ENCODE data around the gene IVD.

The IVD gene

DNA sequence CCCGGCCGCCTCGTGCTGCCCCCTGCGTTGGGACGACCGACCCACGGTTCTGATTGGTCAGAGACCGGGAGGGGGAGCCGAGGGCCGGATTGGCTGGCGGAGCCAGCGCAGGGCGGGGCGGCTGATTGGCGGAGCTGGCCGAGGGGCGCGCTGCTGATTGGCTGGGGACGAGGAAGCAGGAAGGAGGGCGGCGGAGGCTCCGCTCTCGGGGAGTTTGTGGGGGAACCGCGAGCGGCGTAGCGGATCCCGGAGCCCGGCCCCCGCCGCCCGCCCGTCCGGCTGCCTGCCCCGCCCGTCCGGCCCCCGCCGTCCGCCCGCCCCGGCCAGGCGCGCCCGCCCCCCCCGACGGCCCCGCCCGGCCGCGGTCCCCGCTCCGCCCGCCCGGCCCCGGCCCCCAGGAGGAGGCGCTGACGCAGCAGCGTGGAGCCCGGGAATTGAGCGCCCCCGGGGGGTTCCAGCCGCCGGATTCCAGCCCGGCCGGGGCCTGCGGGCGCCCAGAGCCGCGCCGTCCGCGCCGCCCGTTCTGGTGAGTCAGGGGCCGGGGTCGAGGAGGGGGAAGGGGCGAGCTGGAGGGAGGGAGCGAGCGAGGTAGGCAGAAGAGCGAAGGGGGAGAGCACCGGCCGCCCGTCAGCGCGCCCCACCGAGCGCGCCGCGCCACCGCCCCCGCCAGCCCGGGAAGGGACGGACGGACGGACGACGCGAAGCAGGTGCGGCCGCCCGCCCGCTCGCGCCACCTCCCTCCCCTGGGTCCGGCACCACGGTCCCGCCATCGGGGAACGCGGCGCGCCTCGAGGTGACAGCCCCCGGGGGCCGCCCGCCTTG lies 35.4 kb downstream of the IVD start, which contains the start of gene BAHD1:
Gene BAHD1 (plus strand): TSS at position 211 of the 822 bp plus-strand sequence. CDS start 17,512 bp downstream, outside the sequence.
- DNase-seq (ENCODE audit: low spot score): peak; percentile 100
- TF ChIP-seq, protein P1, sequence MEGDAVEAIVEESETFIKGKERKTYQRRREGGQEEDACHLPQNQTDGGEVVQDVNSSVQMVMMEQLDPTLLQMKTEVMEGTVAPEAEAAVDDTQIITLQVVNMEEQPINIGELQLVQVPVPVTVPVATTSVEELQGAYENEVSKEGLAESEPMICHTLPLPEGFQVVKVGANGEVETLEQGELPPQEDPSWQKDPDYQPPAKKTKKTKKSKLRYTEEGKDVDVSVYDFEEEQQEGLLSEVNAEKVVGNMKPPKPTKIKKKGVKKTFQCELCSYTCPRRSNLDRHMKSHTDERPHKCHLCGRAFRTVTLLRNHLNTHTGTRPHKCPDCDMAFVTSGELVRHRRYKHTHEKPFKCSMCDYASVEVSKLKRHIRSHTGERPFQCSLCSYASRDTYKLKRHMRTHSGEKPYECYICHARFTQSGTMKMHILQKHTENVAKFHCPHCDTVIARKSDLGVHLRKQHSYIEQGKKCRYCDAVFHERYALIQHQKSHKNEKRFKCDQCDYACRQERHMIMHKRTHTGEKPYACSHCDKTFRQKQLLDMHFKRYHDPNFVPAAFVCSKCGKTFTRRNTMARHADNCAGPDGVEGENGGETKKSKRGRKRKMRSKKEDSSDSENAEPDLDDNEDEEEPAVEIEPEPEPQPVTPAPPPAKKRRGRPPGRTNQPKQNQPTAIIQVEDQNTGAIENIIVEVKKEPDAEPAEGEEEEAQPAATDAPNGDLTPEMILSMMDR (IDR thresholded peaks at IDR 0.05; ENCODE audit: borderline replicate concordance, control extremely low read depth, extremely low read depth, insufficient read depth, missing control alignments): no peak
- in situ Hi-C loops (cut with MboI; ENCODE audit: low sequenced_read_pairs, unreplicated experiment): no loop called here

DNA sequence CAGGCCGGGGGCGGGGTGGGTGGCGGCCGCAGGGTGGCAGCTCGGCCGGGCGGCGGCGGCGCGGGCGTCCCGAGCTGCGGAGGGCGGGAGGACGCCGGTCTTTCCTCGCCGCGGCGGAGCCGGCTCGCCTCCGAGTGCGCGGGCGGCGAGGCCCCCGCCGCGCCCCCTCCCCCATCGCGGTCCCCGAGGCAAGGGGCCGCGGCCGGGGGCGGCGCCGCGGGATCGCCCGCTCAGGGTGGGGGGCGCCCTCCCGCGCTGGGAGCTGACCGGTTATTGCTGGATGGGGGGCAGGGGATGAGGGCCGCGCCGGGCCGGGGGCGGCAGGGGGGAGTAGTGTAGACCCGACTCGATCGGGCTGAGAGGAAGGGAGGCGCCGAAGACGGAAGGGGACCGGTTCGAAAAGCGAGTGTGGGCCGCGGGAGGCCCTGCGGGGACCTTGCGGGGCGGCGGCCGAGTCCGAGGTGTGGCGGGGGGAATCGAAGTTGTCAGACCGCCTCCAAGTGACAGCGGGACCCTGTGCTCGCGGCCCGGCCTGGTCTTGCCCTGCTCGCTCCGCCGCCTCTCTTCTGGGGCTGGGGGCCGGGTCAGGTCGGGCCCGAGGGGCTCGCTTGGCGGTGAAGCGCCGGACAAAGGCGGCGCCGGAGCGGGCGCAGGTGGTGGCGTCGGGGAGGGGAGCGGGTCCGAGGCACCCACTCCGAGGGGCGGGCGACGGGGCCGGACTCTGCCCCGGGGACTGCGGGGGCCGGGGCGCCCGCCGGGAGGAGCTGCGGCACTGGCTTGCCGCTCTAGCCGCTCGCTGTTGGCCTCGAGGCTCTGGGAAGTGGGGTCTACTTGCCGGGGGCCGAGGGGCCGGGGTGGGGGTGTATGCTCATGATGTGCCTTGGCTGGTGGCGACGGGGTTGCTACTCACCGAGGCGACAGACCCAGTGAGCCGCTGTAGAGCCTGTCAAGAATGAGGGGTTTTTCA lies 36.3 kb downstream of the IVD start:
- TF ChIP-seq, protein P1 (IDR thresholded peaks at IDR 0.05; ENCODE audit: borderline replicate concordance, control extremely low read depth, extremely low read depth, insufficient read depth, missing control alignments): peak; percentile 43
- DNase-seq (ENCODE audit: low spot score): peak; percentile 68
- in situ Hi-C loops (cut with MboI; ENCODE audit: low sequenced_read_pairs, unreplicated experiment): no loop called here

DNA sequence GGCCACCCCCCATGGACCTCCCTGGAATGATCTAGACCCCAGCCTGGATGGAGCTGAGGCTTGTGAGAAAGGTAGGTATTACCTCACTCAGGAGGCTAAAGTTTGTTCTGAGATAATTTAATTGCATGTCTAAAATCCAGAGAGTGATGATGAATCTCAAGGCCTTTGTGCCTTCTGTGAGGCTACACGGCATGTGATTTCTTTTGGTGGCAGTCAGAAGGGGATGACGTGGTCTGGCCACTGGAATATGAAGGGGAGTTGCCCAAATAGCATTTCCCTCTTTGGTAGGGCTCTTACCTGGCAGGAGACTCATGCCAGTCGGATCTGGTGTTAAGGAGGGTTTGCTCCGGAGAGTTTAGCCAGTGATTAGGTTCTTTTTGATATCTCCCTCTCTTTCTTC lies 37.7 kb downstream of the IVD start:
- in situ Hi-C loops (cut with MboI; ENCODE audit: low sequenced_read_pairs, unreplicated experiment): no loop called here

DNA sequence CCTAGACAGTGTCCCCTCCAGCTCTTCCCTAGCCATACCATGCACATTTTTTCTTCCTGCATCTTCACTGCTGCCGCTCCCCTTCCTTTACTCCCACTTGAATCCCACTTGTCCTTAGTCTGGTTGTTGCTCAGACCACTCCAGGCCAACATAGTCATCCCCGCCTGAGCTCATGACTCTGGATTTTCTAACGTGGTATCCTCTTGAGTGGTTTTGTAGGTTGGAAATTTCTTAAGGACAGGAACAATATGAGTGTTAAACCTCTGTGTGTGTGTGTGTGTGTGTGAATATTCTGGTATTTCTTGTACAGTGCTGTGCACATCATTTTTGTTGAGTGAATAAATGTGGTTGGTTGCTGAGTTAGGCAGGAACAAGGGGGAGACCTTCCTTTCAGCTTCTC lies 38.3 kb downstream of the IVD start:
- TF ChIP-seq, protein P1 (IDR thresholded peaks at IDR 0.05; ENCODE audit: borderline replicate concordance, control extremely low read depth, extremely low read depth, insufficient read depth, missing control alignments): no peak
- DNase-seq (ENCODE audit: low spot score): no peak
- in situ Hi-C loops (cut with MboI; ENCODE audit: low sequenced_read_pairs, unreplicated experiment): no loop called here

More for the DNA sequence above, 37.7 kb downstream of the IVD start:
- no peak for DNase-seq (ENCODE audit: low spot score)
- TF ChIP-seq, protein P1 (IDR thresholded peaks at IDR 0.05; ENCODE audit: borderline replicate concordance, control extremely low read depth, extremely low read depth, insufficient read depth, missing control alignments): no peak

DNA sequence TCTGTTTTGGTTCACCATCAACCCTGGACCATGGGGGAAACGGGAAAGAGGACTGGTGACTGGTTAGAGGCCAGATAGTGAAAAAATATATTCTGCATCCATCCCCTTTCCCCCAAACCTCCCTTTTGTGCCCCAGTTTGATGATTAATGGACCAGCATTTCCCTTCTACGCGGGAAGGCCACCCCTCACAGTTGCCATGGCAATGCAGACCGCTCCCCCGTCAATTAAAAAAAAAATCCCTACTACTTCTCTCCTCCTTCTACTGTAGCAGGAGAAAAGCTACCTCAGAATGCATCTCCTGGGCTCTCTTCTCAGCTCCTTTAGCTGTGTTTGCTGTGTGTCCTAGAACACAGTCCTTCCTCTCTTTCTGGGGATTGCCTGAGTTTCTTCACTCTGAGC lies 39.1 kb downstream of the IVD start:
- TF ChIP-seq, protein P1 (IDR thresholded peaks at IDR 0.05; ENCODE audit: borderline replicate concordance, control extremely low read depth, extremely low read depth, insufficient read depth, missing control alignments): no peak
- DNase-seq (ENCODE audit: low spot score): no peak
- in situ Hi-C loops (cut with MboI; ENCODE audit: low sequenced_read_pairs, unreplicated experiment): no loop called here

DNA sequence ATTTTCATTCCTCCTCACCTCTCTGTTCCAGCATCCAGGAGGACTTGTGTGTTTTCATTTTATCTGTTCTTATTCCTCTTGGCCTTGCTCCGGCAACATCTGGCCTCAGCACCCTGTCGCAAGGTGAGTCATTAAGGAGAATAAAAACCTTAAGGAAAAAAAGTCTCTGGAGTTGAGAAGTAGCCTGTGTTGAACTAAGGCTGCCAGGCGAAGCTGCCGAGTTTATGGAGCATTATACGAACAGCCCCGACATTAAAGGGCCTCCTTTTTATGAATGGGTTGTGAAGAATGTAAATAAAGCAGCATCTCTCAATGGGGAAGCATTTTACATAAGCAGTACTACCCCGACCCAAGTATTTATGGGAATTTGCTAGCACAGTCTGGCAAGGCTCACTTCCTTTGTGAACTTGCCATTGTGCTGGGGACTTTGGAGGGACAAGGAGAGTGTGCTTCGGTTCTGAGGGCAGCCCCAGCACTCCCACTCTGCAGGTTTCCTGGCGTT lies 39.9 kb downstream of the IVD start:
- DNase-seq (ENCODE audit: low spot score): no peak
- TF ChIP-seq, protein P1 (IDR thresholded peaks at IDR 0.05; ENCODE audit: borderline replicate concordance, control extremely low read depth, extremely low read depth, insufficient read depth, missing control alignments): no peak
- in situ Hi-C loops (cut with MboI; ENCODE audit: low sequenced_read_pairs, unreplicated experiment): no loop called here
